GM18502 (cell line): ENCODE data around the gene PPP1R10.

ENCODE experiments used
- ATAC-seq: cut with Tn5 transposase; IDR thresholded peaks from one replicate; pipeline ENCODE4 v1.9.1; 2021; ENCODE audit warnings: mild to moderate bottlenecking; ENCODE audit not compliant: unreplicated experiment, poor library complexity

Gene PPP1R10

GRCh38 chr6:30600451-30600961 is 16.5 kb downstream of the PPP1R10 start:
- no peak for ATAC-seq

- no peak for ATAC-seq
Observed at GRCh38 chr6:30599625-30600324, 17.3 kb downstream of the PPP1R10 start.

GRCh38 chr6:30598912-30599624 is 18.0 kb downstream of the PPP1R10 start:
- ATAC-seq = no peak

- ATAC-seq = peak; percentile 58
Observed at GRCh38 chr6:30597315-30598144, 19.5 kb downstream of the PPP1R10 start.

- ATAC-seq = no peak
Observed at GRCh38 chr6:30592287-30592686, 24.8 kb downstream of the PPP1R10 start.

GRCh38 chr6:30591008-30591407 is 26.0 kb downstream of the PPP1R10 start:
- ATAC-seq = no peak

- no peak for ATAC-seq
Observed at GRCh38 chr6:30590509-30590908, 26.5 kb downstream of the PPP1R10 start.

GRCh38 chr6:30589754-30590358 is 27.2 kb downstream of the PPP1R10 start:
- ATAC-seq = no peak

- ATAC-seq = no peak
Observed at GRCh38 chr6:30583921-30584320, 33.1 kb downstream of the PPP1R10 start.

- ATAC-seq = no peak
Observed at GRCh38 chr6:30578051-30578450, 39.0 kb downstream of the PPP1R10 start.

- ATAC-seq = no peak
Observed at GRCh38 chr6:30573113-30573512, 43.9 kb downstream of the PPP1R10 start.

- ATAC-seq = no peak
Observed at GRCh38 chr6:30572148-30572547, 44.9 kb downstream of the PPP1R10 start.

- ATAC-seq = no peak
Observed at GRCh38 chr6:30571762-30572082, 45.3 kb downstream of the PPP1R10 start.

GRCh38 chr6:30571075-30571761 is 45.8 kb downstream of the PPP1R10 start, which contains the start of gene ABCF1:
TSS of gene ABCF1 (plus strand) at chr6:30571442. CDS start at chr6:30571488, 46 bp downstream.
- ATAC-seq = peak; percentile 93

GRCh38 chr6:30570740-30571074 is 46.3 kb downstream of the PPP1R10 start:
- ATAC-seq = peak; percentile 29

- ATAC-seq = no peak
Observed at GRCh38 chr6:30570263-30570662, 46.8 kb downstream of the PPP1R10 start.

GRCh38 chr6:30568245-30568644 is 48.8 kb downstream of the PPP1R10 start:
- ATAC-seq = no peak

GRCh38 chr6:30565772-30566171 is 51.3 kb downstream of the PPP1R10 start:
- ATAC-seq = no peak

GRCh38 chr6:30564114-30564513 is 52.9 kb downstream of the PPP1R10 start:
- no peak for ATAC-seq
